GM12875 (cell line): Measurements from ENCODE around the gene IFIT2.
"Not testable (repeated sequence)": the region's sequence is repeated elsewhere in the genome, so short reads cannot be mapped to it uniquely, and the experiment has no call there.

ENCODE experiments used
- H3K4me3 ChIP-seq: one replicate; pipeline ENCODE4 v1.5.1; 2011; ENCODE audit warnings: low read depth, low read length, control low read depth
- CTCF ChIP-seq: IDR thresholded peaks from 2 replicates; pipeline ENCODE4 v1.5.1; 2011; ENCODE audit warnings: low read depth, mild to moderate bottlenecking, control low read depth, inconsistent platforms, low read length, moderate library complexity, borderline replicate concordance; ENCODE audit not compliant: insufficient read depth

Gene IFIT2

GRCh38 chr10:89308266-89308665 is 6.4 kb downstream of the IFIT2 start:
- no peak overlapping the region for H3K4me3 ChIP-seq
- no peak for TF ChIP-seq CTCF

GRCh38 chr10:89308736-89309135 is 6.9 kb downstream of the IFIT2 start:
- H3K4me3 ChIP-seq: no peak overlapping the region
- no peak for TF ChIP-seq CTCF

DNA sequence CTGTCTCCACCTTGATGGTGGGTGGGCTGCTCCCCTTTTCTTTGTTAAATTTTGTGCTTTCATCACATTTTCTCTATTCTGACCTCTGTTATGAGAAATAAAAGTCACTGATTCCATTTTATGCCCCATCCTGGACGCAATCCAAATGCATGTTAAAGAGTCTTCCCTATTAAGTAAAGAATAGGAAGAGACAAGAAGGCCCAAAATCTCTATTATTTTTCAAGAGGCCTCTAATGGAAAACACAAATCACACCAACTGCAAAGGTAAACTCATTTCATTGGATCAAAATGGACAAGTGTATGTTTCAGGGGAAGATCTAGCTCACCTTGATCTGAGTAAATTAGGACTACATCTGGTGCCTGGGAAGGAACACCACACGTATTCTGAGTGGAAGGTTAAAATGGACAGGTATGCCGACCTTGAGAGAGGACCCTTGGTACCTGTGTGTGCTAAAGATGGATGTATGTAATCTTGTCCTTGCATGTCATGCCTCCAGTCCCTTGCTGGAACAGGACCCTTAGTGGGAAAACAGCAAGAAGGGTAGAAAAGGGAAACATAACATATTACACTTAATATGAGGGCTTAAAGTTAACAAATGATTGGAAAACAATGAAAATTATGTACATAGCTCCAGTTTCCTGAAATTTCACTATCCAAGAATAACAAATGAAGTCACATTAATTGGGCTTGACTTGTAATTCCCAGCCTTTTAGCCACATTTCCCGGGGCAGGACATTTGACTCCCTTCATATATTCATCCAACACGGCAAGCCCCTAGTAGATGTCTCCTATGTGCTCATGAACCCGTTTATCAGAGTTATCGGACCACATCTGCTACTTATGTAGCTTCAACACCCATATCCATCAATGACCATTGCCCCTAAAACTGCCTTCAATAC is 7.6 kb downstream of the IFIT2 start:
- no peak overlapping the region for H3K4me3 ChIP-seq
- no peak for TF ChIP-seq CTCF

DNA sequence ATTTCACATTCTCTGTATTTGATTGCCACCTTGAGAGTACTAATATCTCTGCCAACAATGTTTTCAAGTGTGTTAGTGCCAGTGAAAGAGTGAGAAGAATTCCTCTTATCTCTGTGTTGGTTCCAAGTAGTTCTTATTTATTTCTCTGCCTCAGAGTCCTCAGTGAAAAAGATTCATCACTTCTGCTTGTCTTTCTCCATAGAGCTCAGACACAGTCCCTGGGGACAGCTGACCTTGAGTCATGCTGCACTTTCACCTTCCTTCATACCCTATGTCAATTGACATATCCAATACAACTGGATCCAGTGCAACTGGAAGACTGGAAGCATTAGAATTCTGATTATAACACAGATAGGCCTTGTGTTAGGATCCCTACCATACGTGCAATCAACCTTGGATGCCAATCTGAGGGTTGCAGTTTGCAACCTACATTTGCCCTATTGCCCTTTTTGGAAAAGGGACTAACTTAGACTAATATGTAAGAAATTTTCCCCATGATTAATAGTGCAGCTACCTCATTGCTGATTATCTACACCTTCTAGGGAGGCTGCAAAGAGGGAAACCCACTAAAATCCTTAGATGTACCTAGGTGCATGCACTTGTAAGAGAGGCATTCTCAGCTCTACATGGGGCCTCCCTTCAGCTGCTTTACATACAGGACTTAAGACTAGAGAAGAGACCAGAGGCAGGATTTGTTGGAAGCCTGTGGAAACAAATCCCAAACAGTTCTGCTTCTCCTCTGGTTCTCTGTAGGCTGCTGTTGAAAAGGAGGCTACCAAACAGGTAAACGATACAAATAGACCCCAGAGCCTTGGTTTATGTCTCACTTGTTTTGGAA is 8.4 kb downstream of the IFIT2 start:
- TF ChIP-seq CTCF: no peak
- no peak overlapping the region for H3K4me3 ChIP-seq

DNA sequence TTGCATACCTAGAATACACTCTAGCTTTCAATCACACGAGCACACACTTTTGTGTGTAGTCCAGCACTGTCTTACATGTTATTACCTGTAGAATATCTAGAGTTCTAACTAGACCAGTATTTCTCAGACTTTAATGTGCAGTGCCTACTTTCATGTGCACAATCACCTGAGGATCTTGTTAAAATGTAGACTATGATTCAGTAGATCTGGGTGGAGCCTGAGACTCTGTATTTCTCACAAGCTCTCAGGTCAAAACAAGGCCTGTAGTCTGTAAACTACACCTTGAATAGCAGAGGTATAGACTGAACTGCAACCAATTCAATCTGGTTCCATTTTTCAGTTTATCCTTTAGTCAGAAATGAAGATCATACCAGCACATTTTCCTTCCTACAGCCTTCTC is 11.1 kb downstream of the IFIT2 start:
- no peak for TF ChIP-seq CTCF
- no peak overlapping the region for H3K4me3 ChIP-seq

- TF ChIP-seq CTCF: no peak
- no peak overlapping the region for H3K4me3 ChIP-seq
Observed at GRCh38 chr10:89314676-89315075, 12.8 kb downstream of the IFIT2 start.

- H3K4me3 ChIP-seq: not testable (repeated sequence)
Observed at GRCh38 chr10:89318047-89318446, 16.2 kb downstream of the IFIT2 start.

DNA sequence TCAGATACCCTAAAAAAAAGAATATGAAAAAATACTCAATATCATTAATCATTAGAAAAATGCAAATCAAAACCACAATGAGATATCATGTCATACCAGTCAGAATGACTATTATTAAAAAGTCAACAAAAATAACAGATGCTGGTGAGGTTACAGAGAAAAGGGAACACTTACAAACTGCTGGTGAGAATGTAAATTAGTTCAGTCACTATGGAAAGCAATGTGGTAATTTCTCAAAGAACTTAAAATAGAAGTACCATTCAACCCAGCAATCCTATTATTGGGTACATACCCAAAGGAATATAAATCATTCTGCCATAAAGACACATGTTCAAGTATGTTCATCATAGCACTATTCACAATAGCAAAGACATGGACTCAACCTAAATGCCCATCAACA is 23.2 kb downstream of the IFIT2 start:
- H3K4me3 ChIP-seq: not testable (repeated sequence)

GRCh38 chr10:89325856-89326255 is 24.0 kb downstream of the IFIT2 start:
- H3K4me3 ChIP-seq: not testable (repeated sequence)
